ENCODE data around the gene CUTA. TPM values are rescaled to one million over a fixed set of nuclear protein-coding genes. Genes with fewer than 3 reads are reported as not detected.
"Not testable (repeated sequence)": the region's sequence is repeated elsewhere in the genome, so short reads cannot be mapped to it uniquely, and the experiment has no call there.

The CUTA gene
- total and polyA plus RNA-seq, 2 experiments from 2014 or later: 204 to 404 TPM

GRCh38 chr6:33404884-33405283 lies 13.0 kb downstream of the CUTA start:
- TF ChIP-seq EZH2 (IDR thresholded peaks at IDR 0.05; ENCODE audit: insufficient read depth, poor library complexity, severe bottlenecking): no peak
- TF ChIP-seq EZH2phosphoT487 (IDR thresholded peaks at IDR 0.05; ENCODE audit: insufficient read depth, low read depth): no peak
- Histone ChIP-seq H3K9me2 (ENCODE audit: insufficient read depth) (no peaks in the 10 kb centered on the region), H3K9ac (no peak overlapping the region), H3K36me3 (ENCODE audit: low read depth) (no peaks in the 10 kb centered on the region), H2AFZ (no peak overlapping the region), H3K4me1 (ENCODE audit: insufficient read depth) (no peaks in the 10 kb centered on the region), H3K9me3 (ENCODE audit: low read depth) (no peaks in the 10 kb centered on the region), H3K27me3 (replicated peaks; ENCODE audit: insufficient read depth) (no peaks in the 10 kb centered on the region), H3K79me2 (ENCODE audit: insufficient read depth) (peaks cover 3% of the 10 kb centered on the region; the same call in 1 of the 2 replicates), H4K20me1 (ENCODE audit: insufficient read depth) (no peaks in the 10 kb centered on the region), H3K4me3 (no peak overlapping the region), H3K4me2 (ENCODE audit: unreplicated experiment) (no peak overlapping the region), H3K27ac (no peak overlapping the region), H3F3A (ENCODE audit: insufficient read depth) (peaks cover 27% of the 10 kb centered on the region)
- DNase-seq: no peak
- WGBS, 2 experiments (ENCODE audit: low coverage in 1 of 2, low lambda C conversion rate in 2 of 2, missing lambda C conversion rate in 2 of 2): 96 to 98% methylated on average over 17 of the region's 17 CpGs
- in situ Hi-C loops (cut with MboI): no loop called here

- H3K27ac ChIP-seq; H3K4me3 ChIP-seq; H3K9me2 ChIP-seq (ENCODE audit: insufficient read depth); H3K4me2 ChIP-seq (ENCODE audit: unreplicated experiment); H3F3A ChIP-seq (ENCODE audit: insufficient read depth); H3K4me1 ChIP-seq (ENCODE audit: insufficient read depth); in situ Hi-C loops (cut with MboI); H3K27me3 ChIP-seq (replicated peaks; ENCODE audit: insufficient read depth); H2AFZ ChIP-seq; DNase-seq; H3K9ac ChIP-seq; H4K20me1 ChIP-seq (ENCODE audit: insufficient read depth); H3K9me3 ChIP-seq (ENCODE audit: low read depth); H3K36me3 ChIP-seq (ENCODE audit: low read depth): not testable (repeated sequence)
- 97 to 99% methylated on average over 6 of the region's 6 CpGs for WGBS, 2 experiments (ENCODE audit: low coverage in 1 of 2, low lambda C conversion rate in 2 of 2, missing lambda C conversion rate in 2 of 2)
- H3K79me2 ChIP-seq (ENCODE audit: insufficient read depth): peaks cover 50% of the 10 kb centered on the region
Measured at GRCh38 chr6:33399881-33400280, 18.0 kb downstream of the CUTA start.

GRCh38 chr6:33398601-33399000 lies 19.3 kb downstream of the CUTA start:
- 97 to 98% methylated on average over 3 of the region's 3 CpGs for WGBS, 2 experiments (ENCODE audit: low coverage in 1 of 2, low lambda C conversion rate in 2 of 2, missing lambda C conversion rate in 2 of 2)
- H3K9ac ChIP-seq; H3K27me3 ChIP-seq (replicated peaks; ENCODE audit: insufficient read depth); H2AFZ ChIP-seq; H3K9me2 ChIP-seq (ENCODE audit: insufficient read depth); H3K4me1 ChIP-seq (ENCODE audit: insufficient read depth); H3K4me2 ChIP-seq (ENCODE audit: unreplicated experiment); H3K36me3 ChIP-seq (ENCODE audit: low read depth); H4K20me1 ChIP-seq (ENCODE audit: insufficient read depth); H3F3A ChIP-seq (ENCODE audit: insufficient read depth); H3K27ac ChIP-seq; DNase-seq; H3K9me3 ChIP-seq (ENCODE audit: low read depth); in situ Hi-C loops (cut with MboI); H3K4me3 ChIP-seq: not testable (repeated sequence)
- H3K79me2 ChIP-seq (ENCODE audit: insufficient read depth): peaks cover 63% of the 10 kb centered on the region

- no peaks in the 10 kb centered on the region for H3K9me3 ChIP-seq (ENCODE audit: low read depth)
- DNase-seq: no peak
- TF ChIP-seq EZH2 (IDR thresholded peaks at IDR 0.05; ENCODE audit: insufficient read depth, poor library complexity, severe bottlenecking) (no peak), EZH2phosphoT487 (IDR thresholded peaks at IDR 0.05; ENCODE audit: insufficient read depth, low read depth) (no peak)
Measured at GRCh38 chr6:33397541-33397940, 20.4 kb downstream of the CUTA start.

GRCh38 chr6:33392979-33393378 lies 24.9 kb downstream of the CUTA start:
- H3K4me2 ChIP-seq (ENCODE audit: unreplicated experiment): peak overlapping the region; percentile 84
- H3K36me3 ChIP-seq (ENCODE audit: low read depth): no peaks in the 10 kb centered on the region
- no peaks in the 10 kb centered on the region for H3K9me2 ChIP-seq (ENCODE audit: insufficient read depth)
- no peaks in the 10 kb centered on the region for H3K27me3 ChIP-seq (replicated peaks; ENCODE audit: insufficient read depth)
- TF ChIP-seq EZH2 (IDR thresholded peaks at IDR 0.05; ENCODE audit: insufficient read depth, poor library complexity, severe bottlenecking) (no peak), EZH2phosphoT487 (IDR thresholded peaks at IDR 0.05; ENCODE audit: insufficient read depth, low read depth) (no peak)
- WGBS, 2 experiments (ENCODE audit: low coverage in 1 of 2, low lambda C conversion rate in 2 of 2, missing lambda C conversion rate in 2 of 2): 52 to 58% methylated on average over 3 of the region's 3 CpGs
- in situ Hi-C loops (cut with MboI): no loop called here
- no peak for DNase-seq
- H3K4me3 ChIP-seq: peak overlapping the region; percentile 84
- H3F3A ChIP-seq (ENCODE audit: insufficient read depth): peaks cover 13% of the 10 kb centered on the region; the same call in 1 of the 2 replicates
- peaks cover 8% of the 10 kb centered on the region; the same call in 1 of the 2 replicates for H3K4me1 ChIP-seq (ENCODE audit: insufficient read depth)
- H2AFZ ChIP-seq: peak overlapping the region; percentile 84
- peak overlapping the region; percentile 77 for H3K27ac ChIP-seq
- no peaks in the 10 kb centered on the region for H3K9me3 ChIP-seq (ENCODE audit: low read depth)
- no peaks in the 10 kb centered on the region for H4K20me1 ChIP-seq (ENCODE audit: insufficient read depth)
- peaks cover 60% of the 10 kb centered on the region for H3K79me2 ChIP-seq (ENCODE audit: insufficient read depth)
- peak overlapping the region; percentile 85 for H3K9ac ChIP-seq

More at GRCh38 chr6:33397541-33397940, 20.4 kb downstream of the CUTA start:
- in situ Hi-C loops (cut with MboI): no loop called here
- H4K20me1 ChIP-seq (ENCODE audit: insufficient read depth): no peaks in the 10 kb centered on the region
- peaks cover 71% of the 10 kb centered on the region for H3K79me2 ChIP-seq (ENCODE audit: insufficient read depth)
- H3K27ac ChIP-seq: no peak overlapping the region
- H3K4me2 ChIP-seq (ENCODE audit: unreplicated experiment): no peak overlapping the region
- 0 out of 2 replicates have a peak, but pooled peaks cover 3% of the 10 kb centered on the region for H3F3A ChIP-seq (ENCODE audit: insufficient read depth)
- no peaks in the 10 kb centered on the region for H3K27me3 ChIP-seq (replicated peaks; ENCODE audit: insufficient read depth)
- H3K36me3 ChIP-seq (ENCODE audit: low read depth): no peaks in the 10 kb centered on the region
- no peak overlapping the region for H3K4me3 ChIP-seq
- no peaks in the 10 kb centered on the region for H3K9me2 ChIP-seq (ENCODE audit: insufficient read depth)
- H3K9ac ChIP-seq: no peak overlapping the region
- no peak overlapping the region for H2AFZ ChIP-seq
- peaks cover 4% of the 10 kb centered on the region; the same call in 1 of the 2 replicates for H3K4me1 ChIP-seq (ENCODE audit: insufficient read depth)
- WGBS, 2 experiments (ENCODE audit: low coverage in 1 of 2, low lambda C conversion rate in 2 of 2, missing lambda C conversion rate in 2 of 2): 90 to 100% methylated on average over 1 of the region's 1 CpG

All from GM23248 (cell line).